HG02678 (cell line): ENCODE measurements around the gene HVCN1.
A peak's percentile ranks its signal among the peaks of the same experiment; 100 is the strongest.

ENCODE experiments used
- ATAC-seq: cut with Tn5 transposase; IDR thresholded peaks from one replicate; pipeline ENCODE4 v1.9.1; 2021; ENCODE audit warnings: mild to moderate bottlenecking, moderate library complexity; ENCODE audit not compliant: unreplicated experiment

Gene HVCN1

DNA sequence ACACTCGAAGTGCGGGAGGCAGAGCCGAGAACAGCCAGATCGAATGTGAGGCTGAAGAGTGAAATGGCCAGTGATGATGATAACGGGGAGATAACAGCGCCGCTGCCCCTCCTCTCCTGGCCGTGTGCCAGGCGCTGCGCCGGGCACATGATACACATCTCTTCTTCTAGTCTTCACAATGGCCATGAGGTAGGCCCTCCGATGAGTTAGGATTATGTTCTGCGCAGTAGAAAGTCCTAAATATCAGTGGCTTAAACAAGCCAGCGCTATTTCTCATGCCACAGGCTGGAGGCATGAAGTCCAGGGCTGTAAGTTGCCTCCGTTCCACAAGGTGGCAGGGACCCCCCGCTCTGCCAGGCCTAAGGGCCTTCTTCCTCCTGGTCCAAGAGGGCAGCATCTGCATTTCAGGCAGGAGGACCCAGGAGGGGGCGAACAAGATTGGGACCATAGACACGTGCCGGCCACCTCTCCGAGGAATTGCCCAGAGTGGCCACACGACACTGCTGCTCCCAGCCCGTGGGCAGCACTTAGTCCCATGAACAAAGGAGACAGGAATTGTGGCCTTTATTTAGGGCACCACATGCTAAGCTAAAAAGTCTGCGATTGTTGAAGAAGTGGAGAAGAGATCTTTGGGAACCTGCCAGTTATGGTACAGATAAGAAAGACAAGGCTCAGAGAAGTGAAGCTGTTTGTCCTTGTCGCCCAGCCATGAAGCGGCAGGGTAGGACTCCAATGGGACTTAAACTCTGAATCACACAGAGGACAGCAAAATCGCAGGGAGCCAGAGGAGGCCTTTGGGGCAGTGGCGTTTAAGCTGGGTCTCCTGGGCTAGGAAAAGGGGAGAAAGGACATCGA lies 10.9 kb upstream of the HVCN1 start:
- ATAC-seq, result no peak

DNA sequence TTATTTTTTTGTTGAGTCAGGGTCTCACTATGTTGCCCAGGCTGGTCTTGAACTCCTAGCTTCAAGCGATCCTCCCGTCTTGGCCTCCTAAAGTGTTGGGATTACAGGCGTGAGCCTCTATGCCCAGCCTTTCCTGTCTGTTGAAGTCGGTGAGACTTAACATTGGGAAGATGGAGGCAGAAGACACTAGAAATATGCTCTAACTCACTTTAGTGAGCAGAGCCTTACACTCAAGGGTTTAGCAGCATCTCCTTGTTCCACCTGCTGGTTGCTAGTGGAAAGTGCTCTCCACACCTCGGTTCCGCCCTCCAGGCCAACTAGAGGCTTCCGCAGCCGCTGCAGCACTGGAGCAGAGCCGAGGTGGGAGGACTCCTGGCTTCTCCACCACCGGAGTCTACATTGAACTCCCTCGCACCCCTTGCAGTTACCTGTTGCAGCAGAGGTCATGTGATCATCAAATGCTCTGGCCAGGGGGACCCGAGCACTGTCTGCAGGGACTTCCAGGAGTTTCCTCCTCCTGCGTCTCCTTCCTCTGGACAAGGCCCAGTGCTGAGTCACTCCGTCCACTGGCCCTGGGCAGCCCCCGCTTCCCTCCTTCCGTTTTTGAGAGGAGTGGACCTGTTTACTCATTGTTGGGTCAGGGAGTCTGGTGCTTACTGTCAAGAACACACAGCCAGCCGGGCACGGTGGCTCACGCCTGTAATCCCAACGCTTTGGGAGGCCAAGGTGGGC lies 9.4 kb upstream of the HVCN1 start:
- peak; percentile 93 for ATAC-seq

DNA sequence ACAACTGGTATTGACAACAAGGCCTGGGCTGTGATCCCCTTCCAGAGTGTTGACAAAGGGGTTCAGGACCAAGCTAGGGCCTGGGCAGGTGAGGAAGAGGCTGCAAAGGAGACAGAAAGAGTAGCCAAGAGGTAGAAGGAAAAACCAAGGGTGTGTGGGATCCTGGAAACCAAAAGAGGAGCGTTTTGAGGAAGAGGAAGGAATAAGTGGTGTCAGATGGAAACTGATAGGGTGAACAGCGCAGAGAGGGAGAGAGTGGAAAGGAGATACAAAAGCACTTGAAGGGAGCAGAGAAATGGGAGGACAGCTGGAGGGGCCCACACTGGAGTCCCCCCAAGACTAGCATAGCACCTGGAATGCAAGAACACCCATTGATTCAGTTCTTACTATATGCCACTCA lies 8.3 kb upstream of the HVCN1 start:
- ATAC-seq, result no peak

DNA sequence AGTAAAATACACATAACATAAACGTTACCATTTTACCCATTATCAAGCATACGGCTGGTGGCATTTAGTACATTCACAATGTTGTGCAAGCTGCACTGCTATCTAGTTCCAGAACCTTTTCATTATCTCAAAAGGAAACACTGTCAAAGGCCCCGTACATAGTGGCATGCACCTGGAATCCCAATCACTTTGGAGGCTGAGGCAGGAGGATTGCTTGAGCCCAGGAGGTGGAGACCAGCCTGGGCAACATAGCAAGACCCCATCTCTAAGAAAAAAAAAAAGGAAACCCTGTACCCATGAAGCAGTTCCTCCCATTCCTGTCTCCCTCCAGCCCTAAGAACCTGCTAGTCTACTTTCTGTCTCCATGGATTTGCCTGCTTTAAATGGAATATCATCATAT lies 7.4 kb upstream of the HVCN1 start:
- ATAC-seq, result no peak

DNA sequence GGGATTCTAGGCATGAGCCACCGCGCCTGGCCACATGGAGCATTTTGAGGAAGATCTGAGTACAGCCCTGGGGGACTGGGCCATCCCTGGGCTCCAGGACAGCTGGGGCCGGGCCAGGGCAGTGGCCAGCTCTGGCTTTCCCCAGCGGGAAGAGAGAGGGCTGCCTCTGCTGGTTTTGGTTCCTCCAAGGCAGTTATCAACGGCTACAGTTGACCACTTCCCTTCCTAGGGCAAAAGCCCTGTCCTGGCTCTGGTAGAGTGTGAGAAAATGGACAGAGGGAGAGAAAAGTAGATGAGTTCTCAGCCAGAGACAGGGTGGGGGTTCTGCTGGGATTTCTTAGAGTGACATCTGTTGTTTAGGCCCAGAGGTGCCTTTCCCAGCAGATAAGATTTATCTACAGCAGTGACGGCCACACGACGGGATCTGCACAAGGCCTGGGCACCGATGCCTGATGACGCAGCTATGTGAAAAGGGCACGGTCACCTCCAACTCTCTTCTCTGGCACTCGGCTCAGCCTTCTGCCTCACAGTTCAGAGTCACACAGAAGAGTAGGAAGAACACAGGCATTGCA lies 5.5 kb upstream of the HVCN1 start:
- no peak for ATAC-seq

DNA sequence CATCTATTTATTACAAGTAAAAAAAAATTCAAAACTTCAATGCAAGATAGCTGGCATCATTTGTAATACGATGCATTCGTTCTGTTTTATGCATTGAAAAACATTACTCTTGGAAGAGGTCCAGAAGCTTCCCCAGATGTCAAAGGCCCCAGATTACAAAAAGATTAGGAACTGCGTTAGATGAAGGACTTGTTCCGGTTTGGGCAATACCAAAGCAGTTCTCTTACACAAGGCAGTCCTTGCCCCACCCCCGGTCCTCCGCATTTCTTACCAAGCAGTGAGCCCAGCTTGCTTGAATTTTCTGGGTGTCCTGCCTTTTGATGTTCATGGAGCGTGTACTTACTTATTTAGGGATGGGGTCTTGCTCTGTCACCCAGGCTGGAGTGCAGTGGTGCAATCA lies 4.8 kb upstream of the HVCN1 start:
- ATAC-seq, result no peak

DNA sequence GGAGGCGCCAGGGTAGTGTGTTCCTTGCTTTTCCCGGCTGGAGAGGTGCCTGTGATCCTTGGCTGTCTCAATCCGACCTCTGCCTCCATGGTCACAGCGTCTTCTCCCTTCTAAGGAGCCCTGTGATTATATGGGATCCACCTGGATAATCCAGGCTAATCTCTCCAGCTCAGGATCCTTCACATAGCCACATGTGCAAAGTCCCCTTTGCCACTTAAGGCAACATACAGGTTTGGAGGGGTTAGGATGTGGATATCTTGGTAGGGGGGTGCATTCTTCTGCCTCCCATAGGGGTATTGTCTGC lies 1.2 kb upstream of the HVCN1 start:
- ATAC-seq, result no peak

DNA sequence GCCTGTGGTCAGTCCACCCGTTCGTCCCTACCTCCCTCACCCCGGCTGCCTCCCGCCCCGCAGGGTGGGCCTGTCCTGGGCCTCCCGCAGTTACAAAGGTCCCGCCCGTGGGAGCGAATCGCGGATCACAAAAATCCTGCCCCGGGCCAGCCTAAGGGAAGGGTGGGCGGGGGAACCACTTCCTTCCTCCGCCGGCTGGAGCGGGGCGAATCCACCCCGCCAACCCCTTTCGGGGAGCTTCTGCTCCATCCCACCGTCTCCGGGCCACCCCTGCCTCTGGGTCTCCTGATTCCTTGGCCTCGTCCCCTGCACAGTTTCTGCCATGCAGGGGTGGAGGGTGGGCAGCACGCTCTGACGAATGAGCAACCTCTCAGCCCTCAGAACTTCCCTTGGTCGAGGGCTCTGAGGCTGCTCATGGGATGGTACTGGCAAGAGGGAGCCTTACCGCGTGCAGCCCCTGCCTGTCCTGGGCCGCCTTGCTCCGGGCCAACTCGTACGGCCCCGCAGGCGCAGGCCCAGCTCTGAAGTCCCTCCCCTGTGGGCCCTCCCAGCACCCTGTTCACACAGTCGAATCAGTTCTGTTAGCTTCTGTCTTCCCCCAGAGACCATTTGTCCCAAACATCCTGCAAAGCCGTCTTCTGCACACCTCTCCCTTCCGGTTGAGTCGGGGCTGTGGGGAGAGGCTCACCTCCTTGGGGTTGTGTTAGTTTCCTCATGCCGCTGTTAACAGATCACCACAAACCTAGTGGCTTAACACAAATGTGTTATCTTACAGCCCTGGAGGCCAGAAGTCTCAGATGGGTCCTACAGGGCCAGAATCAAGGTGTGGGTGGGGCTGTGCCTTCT lies 589 bp upstream of the HVCN1 start:
- peak; percentile 54 for ATAC-seq

DNA sequence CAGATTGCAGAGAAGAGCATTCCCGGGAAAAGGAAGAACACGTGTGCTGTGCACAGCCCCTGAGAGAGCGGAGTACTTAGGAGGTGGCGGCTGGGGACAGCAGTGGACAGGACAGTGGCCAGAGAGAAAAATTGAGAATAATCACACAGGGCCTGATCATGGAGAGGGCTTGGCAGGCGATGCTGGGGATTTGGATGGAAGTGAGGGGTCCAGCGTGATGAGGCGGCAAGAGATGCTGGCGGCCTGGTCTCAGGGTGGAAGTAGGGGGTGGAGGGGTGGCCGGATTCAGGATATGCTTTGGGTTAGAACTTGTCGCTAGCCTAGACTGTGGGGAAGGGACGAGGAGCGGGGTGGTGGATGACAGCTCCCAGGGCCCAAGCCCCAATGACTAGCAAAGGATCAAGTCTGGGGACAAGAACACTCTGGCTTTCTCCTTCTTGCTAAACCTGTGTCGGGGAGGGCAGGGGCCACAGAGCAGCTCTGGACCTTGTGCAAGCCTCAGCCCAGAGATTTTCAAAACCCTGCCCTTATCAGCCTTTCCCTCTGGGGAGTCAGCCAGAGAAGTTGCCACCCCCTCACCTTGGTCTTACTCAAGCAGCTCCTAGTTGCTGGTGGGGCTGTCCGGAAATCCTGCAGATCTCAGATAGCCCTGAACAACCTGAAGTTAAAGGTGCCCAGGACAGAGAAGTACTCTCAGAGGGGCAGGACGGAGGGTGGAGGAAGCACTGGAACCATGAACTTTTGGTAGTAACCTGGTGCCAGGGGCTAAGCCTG lies 1.3 kb downstream of the HVCN1 start:
- ATAC-seq, result no peak

DNA sequence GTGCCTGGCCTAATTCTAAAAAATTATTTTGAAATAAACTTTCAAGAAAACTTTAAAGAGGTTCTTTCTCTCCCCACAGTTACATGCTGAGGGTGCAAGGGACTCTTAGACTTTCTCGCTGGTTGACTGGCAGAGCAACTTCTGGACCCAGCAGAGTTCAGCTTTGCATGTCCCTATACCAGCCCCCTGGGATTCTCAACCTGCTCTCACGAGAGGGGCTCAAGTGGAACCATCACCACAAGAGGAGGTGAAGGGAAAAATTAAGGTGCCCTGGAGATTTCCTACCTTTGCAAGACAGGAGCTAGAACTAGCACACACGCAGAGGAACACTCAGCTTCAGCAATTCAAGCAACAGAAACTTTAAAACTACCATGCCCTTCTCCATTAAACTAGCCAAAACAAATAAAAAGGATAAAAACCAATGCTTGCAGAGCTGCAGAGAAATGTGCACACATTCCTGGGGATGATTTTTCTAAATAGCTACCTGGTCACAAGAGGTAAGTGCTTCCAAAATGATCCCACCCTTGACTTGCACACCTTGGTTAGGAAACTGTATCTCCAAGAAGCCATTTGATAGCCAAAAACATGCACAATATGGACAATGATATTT lies 2.5 kb downstream of the HVCN1 start:
- no peak for ATAC-seq

DNA sequence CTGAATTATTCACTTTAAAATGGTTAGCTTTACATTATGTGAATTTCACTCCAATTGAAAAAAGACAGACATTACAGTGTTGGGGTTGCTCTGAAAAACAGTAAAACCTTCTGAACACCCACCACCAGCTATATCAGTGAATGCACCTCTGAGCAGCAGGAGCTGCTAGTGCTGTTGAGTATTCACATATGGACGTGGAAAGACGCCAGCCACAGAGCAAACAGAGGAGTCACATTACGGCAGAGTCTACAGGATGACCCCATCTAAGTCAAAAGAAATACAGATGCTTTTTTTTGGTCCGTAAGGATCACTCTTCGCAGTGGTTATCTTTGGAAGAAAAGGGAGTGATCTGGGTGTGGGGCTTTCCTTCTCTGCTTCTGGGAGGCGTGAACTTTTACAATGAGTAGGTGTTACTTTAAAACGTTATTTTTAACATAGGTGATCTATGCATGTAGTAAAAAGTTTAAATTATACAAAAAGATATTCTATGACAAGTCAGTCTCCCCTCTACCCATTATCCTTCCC lies 4.5 kb downstream of the HVCN1 start:
- ATAC-seq, result no peak

DNA sequence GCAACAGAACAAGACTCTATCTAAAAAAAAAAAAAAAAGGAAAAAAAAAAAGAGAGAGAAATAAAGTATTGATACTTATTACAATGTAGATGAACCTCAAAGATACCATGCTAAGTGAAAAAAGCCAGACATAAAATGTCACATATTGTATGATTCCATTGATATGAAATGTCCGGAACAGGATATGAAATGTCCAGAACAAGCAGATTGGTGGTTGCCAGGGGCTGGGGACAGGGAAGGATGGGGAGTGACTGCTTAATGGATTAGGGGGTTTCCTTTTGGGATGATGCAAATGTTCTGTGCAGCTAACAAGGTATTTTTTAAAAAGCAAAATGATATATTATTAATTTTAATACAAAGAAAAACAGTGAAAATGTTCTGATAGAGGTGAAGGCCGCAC lies 5.0 kb downstream of the HVCN1 start:
- ATAC-seq, result no peak

DNA sequence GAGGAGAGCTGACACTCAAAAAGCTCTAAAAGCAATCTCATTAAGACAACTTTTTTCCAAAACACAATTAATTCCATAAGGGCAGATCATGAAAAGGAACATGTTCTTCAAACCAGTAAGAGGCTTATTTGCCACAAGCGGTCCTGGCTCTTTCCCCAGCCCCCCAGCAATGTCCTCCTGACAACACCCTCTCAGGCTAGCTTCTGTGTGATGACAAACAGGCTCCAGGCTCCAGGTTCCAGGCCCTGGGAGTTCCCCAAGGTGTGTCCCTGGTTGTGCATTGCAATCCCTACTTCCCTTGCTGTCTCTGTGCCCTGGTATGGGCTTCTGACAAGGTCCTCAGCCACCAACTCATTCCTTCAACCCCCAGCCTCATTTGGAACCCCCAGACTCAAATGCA lies 8.9 kb downstream of the HVCN1 start:
- no peak for ATAC-seq

DNA sequence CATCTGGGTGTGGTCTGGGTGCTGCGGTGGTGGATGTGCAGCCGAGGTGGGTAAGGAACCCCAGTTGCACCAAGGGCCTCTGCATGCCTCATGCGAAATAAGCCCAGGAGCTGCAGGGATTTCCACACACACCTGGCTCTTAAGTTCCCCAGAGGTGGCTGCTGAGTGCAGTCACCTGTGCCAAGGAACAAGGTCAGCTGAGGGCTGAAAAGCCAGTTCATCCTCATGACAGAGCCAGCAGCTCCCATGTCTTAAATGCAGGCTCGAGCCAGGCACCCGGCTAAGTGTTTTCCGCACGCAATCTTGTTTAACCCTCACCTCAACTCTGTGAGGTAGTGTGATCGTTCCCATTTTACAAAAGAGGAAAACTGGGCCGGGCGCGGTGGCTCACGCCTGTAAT lies 9.7 kb downstream of the HVCN1 start:
- no peak for ATAC-seq

DNA sequence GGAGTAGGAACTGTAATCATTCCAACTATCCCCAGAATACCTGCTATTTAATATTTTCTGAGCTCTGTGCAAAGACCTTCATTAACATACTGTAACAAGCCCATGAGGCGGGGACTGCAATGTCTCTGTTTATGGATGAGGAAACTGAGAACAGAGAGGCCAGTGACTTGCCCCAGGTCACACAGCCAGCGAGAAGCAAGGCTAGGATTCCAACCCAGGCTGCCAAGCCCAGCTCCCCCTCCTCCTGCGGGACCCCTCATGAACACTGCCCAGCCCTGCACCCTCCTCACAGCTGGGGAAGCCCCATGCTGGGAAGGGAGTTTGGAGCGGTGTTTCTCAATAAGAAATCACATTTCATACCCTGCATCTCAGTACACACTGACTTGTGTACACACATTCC lies 10.9 kb downstream of the HVCN1 start:
- no peak for ATAC-seq

DNA sequence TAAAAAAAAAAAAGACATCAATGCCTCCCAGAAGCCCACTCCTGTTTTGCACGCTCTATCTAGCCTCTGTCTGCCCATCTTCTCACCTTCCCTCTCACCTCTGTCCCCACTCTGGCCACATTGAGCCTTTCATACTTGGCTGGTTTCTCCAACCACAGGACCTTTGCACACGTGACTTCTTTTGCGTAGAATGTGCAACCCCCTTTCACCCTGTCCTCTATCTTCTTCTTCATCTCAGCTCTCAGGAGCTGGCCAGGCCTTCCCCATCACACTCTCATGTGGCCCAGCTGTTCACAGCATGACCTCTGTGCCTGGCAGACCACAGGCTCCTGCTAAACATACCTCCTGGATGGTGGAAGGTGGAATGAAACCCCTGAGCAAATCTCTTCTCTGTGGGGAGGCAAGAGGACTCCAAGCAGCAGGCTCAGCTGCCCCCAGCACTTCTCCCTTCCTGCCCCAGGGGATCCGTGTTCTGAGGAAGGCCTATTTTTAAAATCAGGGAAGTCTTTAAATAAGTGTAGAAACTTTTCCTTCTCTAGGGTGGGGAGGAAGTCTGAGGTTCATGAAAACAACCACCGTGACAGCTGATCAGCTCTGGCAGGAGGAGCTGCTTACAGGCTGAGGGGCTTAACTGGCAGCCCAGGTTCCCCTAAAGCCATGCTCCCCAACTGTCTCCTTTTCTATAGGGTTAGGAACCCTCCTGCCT lies 11.6 kb downstream of the HVCN1 start:
- ATAC-seq, result peak; percentile 82

DNA sequence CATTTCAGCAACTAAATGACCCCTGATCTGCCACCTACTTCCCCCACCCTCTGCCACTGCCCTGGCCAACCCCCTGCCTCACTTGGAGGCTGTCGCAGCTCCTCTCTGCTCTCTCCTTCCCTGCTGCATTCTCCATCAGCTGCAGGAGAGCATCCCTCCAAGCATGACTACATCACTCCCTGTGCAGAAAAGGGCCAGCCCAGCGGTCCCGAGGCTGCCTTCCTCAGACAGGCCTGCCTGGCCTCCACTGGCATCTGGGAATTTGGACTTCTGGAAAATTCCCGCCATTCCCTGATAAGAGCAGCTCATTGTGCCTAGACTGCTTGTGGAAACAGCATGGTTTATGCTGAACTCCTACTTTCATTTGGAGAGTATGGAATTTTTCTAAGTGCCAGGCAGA lies 12.7 kb downstream of the HVCN1 start:
- ATAC-seq, result no peak

DNA sequence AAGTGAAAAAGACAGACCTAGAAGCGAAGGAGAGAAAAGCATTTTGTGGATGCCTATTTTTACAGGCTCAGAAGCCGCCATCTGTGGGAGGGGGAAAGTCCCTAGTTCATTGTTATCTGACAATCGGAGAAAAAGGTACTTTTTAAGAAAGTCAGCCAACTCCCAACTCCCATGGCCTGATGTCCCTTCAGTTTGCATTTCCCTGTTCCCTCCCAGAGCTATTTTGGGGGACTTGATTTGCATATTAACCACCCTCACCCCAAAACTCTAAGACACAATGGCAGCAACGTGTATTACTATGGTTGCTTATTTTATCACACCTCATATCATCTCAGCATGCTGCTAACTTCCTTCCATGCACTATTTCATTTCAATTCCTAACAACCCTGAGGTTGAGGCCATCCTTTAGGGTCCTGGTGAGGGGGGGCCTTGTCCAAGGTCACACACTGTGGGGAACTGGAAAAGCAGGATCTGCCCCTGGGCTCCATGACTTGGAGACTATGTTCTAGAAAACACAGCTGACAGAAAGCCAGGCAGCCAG lies 18.7 kb downstream of the HVCN1 start:
- peak; percentile 48 for ATAC-seq

DNA sequence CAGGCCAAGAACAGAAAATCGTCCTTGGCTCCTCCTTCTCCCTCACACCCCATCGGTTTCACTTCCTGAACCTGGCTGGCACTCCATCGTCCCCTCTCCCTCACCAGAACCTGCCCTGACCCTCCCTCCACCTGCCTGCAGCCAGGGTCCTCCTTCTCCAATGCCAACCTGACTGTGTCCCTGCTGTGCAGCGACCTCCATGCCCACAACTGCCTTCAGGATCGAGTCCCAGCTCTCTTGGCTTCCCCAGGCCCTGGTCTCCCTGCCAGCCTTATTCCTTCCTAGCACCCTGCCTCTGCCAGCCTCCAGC lies 19.8 kb downstream of the HVCN1 start:
- ATAC-seq, result peak; percentile 26
